NCI-H128 (cell line): ENCODE results near the gene BANF1.

Experiments
- DNase-seq: peaks from one replicate; lab custom pipeline; 2025; ENCODE audit not compliant: unreplicated experiment; lab: John Stamatoyannopoulos, UW

Gene BANF1

GRCh38 chr11:66001942-66002647 is at the start of gene BANF1, which contains the start of gene EIF1AD:
TSS of gene BANF1 (plus strand) at chr11:66002503. CDS start at chr11:66003251, 748 bp downstream.
TSS of gene EIF1AD (minus strand) at chr11:66002157. CDS start at chr11:66000389, 1,768 bp downstream.
- peak; percentile 89 for DNase-seq

- no peak for DNase-seq
These were observed 48.8 kb upstream of the BANF1 start for GRCh38 chr11:65953471-65953870.

- no peak for DNase-seq
These were observed 47.5 kb upstream of the BANF1 start for GRCh38 chr11:65954771-65955170.

- DNase-seq, result no peak
These were observed 44.0 kb upstream of the BANF1 start for GRCh38 chr11:65958291-65958690.

GRCh38 chr11:65958774-65959420 is 43.4 kb upstream of the BANF1 start:
- DNase-seq, result no peak

GRCh38 chr11:65960824-65961266 is 41.5 kb upstream of the BANF1 start:
- no peak for DNase-seq

- peak; percentile 97 for DNase-seq
These were observed 40.8 kb upstream of the BANF1 start, which contains the start of gene SART1 for GRCh38 chr11:65961267-65962140. TSS of gene SART1 (plus strand) at chr11:65961734. CDS start at chr11:65961781, 47 bp downstream.

- DNase-seq, result no peak
These were observed 40.1 kb upstream of the BANF1 start for GRCh38 chr11:65962141-65962564.

GRCh38 chr11:65964906-65965305 is 37.4 kb upstream of the BANF1 start:
- no peak for DNase-seq

GRCh38 chr11:65965986-65966762 is 36.1 kb upstream of the BANF1 start:
- DNase-seq, result no peak

- DNase-seq, result no peak
These were observed 34.9 kb upstream of the BANF1 start for GRCh38 chr11:65967329-65967934.

GRCh38 chr11:65968600-65969482 is 33.5 kb upstream of the BANF1 start:
- no peak for DNase-seq

- DNase-seq, result no peak
These were observed 30.2 kb upstream of the BANF1 start for GRCh38 chr11:65972116-65972515.

- DNase-seq, result no peak
These were observed 28.7 kb upstream of the BANF1 start for GRCh38 chr11:65973439-65974110.

- no peak for DNase-seq
These were observed 26.5 kb upstream of the BANF1 start for GRCh38 chr11:65975771-65976170.

- DNase-seq, result no peak
These were observed 25.8 kb upstream of the BANF1 start for GRCh38 chr11:65976216-65977176.

- DNase-seq, result no peak
These were observed 24.5 kb upstream of the BANF1 start for GRCh38 chr11:65977621-65978390.
